Measurements from ENCODE around the gene NBR1.
"Not testable (repeated sequence)": the region's sequence is repeated elsewhere in the genome, so short reads cannot be mapped to it uniquely, and the experiment has no call there.

NBR1 gene

DNA sequence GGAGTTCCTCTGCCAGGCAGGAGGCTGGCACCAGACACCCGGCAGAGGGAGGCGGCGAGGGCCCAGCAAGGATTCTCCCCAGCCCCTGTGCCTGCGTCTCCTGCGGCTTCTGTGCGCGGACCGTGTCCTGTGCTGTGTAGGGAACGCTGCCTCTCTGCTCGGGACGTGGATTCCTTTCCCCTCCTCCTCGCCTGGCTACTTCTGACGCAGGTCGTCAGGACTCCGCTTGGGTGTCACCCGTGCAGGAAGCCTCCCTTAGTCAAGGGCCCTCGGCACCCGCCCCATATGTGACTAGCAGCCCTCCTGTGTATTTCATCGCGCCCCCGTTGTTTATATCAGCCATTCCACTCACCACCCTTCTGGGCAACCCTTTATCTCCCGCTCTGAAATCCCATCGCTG is 75.4 kb downstream of the NBR1 start:
- not testable (repeated sequence) for DNase-seq (ENCODE audit: low spot score)
